NCI-H1105 treated with DMSO at 0.1 percent for 48 hours (cell line): ENCODE measurements around the gene PAX6.

Experiments used
- DNase-seq: peaks from one replicate; lab custom pipeline; 2025; lab: John Stamatoyannopoulos, UW

The PAX6 gene

DNA sequence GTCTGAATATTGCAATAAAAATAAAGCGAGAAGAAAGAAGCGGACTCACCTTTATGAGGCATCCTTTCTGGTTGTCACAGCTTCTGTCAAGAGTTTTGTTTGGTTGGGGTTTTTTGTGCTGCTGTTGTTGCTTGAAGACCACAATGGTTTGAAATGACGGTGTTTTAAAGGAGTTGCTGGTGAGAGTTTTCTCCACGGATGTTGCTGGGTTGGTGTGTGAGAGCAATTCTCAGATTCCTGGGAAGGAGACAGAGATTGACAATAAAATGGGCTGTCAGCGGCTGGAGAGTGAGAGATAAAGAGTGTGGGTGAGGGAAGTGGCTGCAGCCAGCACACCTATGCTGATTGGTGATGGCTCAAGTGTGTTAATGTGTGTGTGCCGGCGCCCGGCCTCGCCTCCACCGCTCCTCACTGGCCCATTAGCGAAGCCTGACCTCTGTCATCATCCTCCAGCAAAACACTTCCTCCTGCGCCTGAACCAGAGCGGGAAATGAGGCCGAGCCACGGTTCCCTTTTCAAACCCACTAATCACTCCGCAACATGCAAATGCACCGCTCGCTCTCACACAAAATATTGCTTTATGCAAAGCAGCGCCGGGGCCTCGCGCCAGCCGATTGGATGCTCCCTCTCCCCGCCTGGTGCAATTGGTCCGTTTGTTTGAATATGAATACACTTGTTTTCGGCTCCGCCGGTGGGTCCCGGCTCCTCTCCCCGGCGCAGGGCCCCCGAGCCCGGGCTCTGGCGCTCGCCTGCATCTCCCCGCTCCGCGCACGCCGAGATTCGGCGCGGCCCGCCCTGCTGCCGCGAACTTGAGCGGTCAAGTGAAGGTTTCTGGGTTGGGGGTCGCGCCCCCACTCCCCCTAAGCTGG lies at the start of gene PAX6:
Gene PAX6, minus strand, starts transcription at position 544 of the 869 bp plus-strand sequence. CDS start 4,911 bp downstream, outside the sequence.
- DNase-seq, result peak; percentile 89

DNA sequence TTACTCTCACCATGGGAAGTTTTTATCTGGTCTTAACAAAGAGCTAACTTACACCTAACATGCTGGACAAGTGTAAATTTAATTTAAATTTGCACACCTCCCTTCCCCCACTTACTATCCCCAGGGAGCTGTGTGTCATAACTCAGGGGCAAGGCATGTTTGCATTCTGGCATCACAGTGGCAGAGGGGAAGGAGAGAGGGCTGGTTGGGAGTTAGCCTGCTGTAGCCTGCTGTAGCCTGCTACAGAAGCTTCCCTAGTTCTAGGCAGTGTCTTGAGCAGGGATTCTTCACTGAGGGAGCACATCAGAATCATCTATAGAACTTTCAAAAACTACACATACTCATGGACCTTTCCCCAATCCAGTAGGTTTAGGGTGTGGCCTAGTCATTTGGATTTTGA lies 49.3 kb upstream of the PAX6 start:
- DNase-seq, result no peak

DNA sequence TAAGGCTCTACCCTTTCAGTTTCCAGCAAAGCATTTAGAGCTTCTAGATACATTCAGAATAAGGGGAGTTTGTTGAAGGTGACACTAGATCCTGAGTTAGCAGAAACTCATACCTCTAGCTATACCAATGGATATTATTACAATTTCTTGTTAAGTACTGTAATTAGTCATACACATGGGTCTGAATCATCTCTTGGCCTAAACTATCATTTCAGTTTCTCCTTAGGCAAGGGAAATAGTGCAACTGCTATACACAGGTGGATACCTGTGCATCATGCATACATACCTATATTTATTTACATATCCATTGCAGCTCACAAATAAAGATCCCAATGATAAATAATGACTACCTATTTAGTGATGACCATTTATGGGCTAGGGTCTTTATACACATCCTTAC lies 45.1 kb upstream of the PAX6 start:
- no peak for DNase-seq

DNA sequence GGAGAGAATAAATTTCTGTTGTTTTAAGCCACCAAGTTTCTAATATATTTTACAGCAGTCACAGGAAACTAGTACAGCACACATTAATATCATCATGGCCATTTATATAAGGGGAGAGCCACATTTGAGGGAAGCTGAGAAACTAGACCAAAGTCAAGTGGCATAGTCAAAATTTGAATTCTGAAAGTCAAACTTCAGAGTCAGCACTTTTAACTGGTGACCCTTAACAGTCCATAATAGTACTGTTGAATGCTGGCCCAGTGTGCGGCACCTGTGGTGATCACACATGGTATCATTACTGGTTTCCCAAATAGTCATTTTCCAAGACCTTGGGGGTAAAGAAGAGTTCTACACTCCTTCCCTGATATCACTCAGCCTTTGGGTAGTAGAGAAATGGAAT lies 44.3 kb upstream of the PAX6 start:
- no peak for DNase-seq

DNA sequence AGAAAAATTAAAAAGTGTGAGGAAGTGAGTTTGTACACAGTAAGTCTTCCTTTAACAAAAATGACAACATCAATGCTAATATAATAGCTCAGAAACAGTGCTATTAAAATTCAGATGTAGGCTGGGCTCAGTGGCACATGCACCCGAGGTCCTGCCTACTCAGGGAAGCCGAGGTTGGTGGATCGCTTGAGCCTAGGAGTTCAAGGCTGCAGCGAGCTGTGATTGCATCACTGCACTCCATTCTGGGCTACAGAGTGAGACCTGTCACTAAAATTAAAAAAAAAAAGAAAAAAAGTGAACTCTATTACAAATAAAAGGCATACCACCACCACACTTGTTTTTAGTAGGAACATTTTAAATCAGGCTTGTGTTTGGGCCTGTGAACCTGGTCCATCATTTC lies 39.2 kb upstream of the PAX6 start:
- no peak for DNase-seq

DNA sequence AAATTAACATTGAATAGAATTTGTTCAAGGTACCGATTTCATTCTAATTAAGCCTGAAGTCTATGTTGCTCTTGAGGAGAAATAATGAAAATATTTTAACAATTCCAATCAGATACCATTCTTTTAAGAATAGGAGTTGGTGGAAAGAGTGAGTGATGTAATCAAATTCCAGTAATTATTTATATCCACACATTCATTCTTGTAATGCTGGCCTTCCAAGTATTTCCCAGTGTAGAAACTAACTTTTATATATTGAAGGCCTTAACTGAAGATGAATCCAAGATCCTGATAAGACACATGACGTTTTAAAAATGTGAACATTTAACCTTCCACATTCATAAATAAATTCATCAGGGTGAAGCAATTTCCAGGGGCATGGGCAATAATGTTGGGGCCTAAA lies 36.6 kb upstream of the PAX6 start:
- no peak for DNase-seq

DNA sequence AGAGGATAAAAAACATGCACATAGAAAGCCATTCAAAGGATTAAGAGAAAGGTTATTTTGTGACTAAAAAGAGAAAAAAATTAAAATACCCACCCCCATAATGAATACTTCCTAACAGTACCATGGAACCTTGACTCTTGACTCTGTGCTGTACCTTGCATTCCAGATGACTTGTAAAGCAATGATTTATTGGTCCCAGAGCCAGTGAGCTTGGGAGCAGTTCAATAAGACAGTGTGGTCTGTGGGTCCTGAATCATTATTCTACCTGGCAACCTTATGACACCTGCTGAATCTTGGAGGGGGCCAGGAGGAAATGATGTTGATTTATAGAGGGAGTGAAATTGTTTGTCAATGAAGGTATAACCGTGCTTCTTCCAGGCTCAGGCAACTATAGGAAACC lies 34.2 kb upstream of the PAX6 start:
- no peak for DNase-seq

DNA sequence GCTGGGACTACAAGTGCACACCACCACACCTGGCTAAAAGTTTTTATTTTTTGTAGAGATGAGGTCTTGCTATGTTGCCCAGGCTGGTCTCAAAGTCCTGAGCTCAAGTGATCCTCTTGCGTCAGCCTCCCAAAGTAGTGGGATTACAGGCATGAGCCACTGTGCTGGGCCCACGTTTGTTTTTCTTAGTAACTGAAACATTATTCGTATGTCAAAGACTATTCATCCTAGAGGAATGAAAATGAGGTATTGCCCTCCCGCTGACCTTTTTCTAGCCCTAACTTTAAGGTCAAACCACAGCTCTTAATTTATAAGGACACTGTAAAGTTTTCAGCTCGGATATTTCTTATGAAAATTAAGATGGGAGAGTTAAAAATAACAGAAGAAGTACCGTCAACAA lies 33.2 kb upstream of the PAX6 start:
- no peak for DNase-seq

DNA sequence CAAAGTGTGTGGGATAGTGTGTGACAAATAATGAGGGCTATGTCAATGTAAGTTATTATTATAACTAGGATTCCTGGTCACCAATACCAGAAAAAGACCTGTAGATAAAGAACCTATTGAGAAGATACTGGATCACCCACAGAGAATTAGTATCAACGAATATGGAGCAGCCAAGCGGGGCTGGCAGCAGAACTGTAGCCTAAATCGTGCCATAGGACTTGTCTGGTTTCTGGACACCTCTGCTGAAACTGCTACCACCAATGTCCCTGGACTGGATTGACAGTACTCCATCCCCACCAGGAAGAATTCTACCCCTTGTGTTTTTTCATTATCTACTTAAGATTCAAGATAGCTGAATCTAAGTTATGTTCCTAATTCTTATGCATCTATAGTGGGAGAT lies 30.3 kb upstream of the PAX6 start:
- DNase-seq, result no peak

DNA sequence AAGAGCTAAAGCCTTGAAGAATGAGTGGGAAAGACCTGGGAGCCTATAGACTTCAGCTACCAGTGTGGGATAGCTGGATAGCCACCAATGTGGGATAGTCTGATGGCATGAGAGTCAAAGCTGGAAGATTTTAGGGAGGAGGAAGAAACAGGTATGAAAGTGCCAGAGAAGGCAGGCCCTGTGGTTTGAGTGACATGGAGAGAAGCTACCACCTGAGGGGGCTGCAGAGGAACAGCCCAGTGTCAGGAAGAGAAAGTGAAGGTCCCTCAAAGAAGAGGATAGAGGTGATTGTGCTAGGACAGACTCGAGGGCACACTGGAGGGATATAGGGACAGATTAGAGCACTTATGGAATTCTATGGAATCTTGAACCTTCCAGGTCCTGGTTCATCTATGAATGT lies 23.1 kb upstream of the PAX6 start:
- no peak for DNase-seq

DNA sequence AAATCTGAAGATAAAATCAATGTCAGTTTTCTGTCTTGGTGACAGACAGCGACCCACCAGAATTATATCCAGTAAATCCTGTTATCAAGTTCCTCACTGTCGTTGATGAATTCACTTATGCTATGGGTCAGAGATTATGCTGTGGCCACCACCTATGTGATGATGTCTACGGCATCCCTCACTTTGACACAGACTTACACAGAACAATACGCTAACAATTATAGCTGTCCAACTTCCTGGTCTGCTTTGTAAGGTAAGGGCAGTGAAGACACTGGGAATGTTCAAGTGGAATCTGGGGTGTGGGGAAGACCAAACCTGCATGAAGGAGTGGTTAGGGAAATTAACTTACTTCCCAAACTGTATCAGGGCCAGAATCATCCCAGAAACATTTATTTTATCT lies 19.3 kb upstream of the PAX6 start:
- no peak for DNase-seq

DNA sequence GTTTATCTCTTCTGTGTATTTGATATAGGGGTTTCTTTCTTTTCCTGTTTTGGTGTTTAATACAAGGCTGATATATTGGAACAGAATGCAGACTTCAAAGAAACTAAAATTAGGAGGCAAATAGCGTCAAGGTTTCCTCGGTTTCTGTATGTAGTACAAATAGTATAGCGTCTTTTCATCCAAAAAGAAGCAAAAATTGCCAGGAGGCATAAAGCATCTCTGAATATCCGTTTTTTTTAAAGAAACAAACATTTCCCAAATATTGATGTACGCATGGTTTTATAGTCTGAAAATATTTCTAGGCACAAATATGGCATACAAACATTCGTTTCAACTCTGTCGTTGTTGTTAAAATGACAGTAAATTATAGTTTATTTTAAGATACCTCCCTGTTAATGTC lies 17.1 kb upstream of the PAX6 start:
- no peak for DNase-seq

DNA sequence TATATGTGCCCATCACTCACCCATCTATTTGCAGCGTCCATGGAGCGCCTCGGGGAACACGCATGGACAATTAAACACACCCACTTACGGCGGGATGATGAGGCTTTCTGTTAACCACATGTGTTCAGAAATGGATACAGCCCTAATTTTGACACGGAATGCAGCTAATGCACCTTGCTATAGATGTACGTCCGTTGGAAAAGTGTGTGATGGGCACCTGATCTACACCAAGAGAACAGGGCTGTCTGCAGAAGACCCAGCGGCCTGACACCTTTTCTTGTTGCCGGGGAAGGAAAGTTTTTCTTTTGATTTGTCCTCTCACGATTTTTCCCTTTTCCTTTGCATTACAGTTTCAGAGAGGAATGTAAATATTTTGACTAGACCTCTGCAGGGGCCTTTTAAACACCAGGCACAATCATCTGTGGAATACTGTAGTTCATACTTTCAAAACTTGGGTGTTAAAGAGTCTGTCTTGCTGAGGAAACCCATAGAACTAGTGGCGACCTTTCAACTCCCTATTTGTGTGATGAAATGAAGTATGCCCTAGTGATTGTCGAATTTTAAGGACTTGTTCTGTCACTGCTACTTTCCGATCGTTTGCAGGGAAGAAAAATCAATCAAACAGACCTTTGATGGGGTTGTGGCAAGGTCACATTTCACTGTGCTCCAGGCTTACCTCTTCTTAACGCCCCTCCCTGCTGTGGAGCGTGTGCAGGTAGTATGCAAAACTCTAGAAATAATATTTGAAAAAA lies 16.5 kb upstream of the PAX6 start:
- DNase-seq, result no peak

DNA sequence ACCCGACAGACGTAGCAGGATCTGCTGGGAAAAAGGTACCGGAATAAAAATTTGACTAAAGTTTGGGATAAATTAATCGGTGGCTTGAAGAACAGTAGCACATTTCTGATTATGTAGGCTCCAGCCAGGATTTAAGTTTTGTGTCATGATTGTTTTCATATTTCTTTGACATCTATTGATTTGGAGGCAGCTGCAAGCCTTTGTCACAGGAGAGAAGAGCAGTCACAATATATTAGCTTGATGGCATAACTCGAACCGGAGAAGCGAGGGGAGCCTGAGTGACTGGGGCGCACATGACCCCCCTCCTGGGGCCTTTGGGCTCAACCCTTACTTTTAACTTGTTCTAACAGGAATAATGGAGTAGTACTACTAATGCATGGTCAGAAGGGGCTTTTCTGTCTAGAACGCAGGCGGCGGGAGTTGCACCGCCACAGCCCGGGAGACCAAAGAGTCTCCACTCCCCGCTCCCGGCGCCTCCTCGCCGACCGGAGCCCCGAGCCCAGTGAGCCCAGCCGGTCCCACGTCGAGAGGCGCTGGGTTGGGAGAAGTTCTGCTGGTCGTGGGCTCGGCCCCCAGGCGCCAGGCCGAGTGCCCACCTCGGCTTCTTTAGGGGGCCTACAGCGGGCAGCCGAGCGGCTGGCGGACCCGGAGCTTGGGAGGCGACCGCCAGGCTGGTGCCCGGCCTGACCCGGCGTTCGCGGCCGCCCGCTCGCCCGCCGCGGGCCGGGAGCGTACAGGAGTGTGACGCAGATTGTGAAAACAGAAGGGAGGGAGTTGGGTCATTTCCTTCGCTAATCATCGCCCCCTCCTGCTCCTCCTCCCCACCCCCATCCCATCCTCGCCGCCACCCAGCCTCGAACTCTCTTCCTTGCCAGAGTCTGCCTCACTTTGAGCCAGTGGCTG lies 15.7 kb upstream of the PAX6 start:
- DNase-seq, result no peak

DNA sequence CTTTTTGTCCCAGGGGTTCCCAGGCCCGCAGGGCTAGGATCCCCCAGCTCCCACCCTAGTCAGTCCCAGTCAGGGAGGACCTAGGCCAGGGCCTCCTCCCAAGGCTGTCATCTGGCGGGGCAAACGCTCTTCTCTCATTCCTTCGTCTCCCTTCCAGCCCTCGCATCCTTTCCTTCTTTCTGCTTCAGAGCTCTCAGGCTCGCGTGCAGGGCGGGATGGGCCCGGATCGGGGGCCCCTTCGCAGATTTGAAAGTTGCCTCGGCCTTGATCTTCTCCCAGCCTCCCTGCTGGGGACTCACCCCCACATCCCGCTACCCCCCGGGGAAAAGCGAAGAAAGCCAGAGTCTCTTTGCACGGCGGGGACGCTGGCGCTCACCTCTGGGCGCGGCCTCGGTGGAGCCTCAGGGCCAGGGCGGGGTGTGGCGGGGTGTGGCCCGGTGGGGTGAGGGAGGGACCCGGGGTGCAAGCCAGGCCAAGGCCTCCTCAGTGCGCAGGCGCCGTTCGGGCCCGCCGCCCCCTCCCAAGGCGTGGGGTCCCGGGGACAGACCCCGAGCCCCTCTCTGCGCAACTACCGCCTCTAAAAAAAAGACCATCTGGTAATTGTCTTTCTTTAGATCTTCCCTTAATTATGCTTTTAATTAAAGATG lies 14.8 kb upstream of the PAX6 start:
- DNase-seq, result no peak

DNA sequence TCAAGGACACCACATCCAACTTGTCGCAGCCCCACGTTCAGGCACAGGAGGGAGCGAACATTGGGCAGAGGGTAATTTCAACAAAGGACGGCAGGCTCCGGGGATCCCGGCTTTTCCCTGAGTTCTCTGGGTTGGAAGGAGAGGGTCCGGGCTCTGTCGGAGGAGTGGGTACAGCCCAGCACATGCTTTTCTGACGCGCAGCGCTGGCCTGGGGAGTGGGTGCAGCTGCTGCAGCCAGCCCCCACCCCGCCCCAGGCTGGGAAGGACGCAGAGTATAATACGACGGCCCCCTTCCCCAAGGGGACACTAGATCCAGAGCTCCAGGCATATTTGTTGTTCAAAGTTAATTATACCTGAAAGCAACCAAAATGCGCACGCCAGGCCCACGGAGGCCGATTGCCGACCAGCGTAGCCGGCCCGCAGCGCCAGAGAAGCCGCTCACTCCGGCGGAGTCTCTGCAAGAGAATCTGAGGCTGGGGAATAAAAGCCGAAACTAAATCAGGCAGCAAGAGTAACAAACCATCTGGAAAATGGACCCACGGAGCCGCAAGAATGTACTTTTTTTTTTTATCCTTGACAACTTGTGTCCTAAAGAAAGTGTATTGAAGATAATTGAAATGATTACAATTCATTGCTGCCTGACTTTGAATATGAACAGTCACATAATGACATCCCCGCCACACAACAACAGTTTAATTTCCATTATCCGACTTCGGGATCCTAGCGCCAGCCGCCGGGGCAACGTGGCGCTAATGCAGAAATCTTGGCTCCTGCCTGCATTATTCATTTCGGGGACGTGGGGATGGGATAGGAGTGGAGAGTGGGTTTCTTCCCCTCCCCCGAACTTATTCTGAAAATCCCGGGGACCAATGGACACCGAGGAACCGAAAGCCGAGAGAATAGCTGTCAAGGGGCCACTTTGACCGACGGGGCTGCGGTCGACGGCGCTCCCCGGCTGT lies 14.0 kb upstream of the PAX6 start:
- DNase-seq, result no peak

DNA sequence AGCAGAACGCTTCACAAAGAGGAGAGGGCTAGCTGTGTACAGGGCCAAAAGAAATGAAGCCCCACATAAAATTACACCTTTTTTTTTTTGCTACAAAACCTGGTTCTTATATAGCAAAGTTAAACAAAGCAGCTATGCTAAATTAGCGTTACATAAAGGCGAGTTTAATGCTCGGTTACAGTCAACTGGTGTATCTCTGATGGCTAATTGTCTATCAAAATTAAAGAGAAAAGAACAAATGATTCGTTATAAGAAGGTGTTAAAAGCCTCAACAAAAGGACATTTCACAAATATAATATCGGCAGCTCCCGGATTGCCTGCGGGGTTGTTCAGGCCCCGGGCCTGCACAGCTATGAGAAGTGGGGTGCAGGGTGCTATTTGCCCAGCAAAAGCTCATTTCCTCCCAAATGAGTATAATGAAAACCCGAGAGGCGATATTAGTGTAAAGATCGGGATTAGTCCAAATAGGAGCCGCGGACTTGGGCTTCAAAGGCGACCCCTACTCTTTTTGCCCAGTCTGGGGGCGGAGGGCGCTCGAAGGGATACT lies 13.3 kb upstream of the PAX6 start:
- DNase-seq, result no peak

DNA sequence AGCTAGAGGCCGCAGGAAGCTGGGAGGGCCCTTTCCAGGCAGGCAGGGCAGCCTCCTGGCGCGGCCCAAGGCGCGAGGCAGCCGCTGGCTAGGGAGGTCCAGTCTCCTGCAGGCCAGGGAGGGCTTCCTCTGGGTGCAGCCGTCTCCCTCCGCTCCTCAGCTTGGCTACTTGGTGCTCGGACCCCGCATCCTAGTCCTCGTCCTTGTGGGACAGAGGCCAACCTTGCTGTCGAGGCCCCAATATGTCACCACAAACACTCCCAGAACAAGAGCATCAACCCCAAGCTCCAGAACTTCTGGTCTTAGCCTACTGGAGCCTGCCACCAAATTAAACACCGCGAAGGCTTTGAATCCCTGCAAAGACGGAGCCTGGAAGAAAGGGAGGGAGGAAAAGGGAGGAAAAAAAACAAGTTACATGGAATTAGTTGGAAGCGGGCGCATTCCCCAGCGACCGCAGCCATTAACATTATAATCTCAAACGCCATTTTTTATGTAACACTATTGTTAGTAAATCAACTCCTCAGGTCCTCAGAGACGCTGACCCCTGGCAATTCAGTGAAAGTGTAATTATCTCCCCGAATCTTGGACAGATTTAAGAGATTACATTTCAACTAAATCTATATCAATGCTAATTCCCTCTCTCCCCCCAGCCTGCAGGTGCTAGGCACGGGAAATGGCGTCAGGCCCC lies 12.7 kb upstream of the PAX6 start:
- no peak for DNase-seq

DNA sequence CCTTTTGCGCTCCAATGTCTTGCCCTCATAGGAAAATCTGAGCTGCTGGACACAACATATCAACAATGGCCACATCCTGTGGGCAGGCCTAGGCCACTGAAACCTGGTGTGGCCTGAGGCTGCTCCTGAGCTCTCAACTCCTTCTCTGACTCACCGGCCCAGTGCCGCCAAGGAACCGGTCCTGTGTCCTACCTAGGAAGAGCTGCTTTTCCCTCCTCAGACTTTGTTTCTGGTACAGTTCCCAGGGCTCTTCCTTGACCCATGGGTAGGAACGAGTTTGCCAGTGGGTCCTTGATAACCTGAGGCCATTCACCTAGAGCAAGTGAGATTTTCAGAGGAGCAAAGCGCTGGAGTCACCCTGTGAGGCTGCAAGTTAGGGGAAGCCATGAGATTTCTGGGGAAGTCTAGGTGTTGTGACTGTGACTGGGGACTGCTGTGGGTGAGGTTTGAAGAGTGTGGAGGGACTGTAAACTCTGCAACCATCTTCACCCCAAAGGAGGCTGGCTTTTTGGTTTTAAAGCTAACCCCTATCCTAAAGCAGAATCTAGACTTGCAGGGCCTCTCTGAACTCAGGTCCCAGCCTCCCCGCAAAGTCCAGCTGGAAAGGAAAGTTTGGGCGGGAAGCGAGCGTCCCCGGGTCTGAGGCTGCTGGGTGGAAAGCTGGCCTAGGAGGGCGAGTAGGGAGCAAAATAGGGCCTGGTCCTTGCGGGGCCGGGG lies 12.0 kb upstream of the PAX6 start:
- no peak for DNase-seq
